Activated CD4-positive, alpha-beta T cell treated with anti-CD3 and anti-CD28 coated beads, Interleukin-2, Interleukin-6, amounts not matched to agents 100 ng/mL and 50 ng/mL, durations not matched to agents 16 hours and 8 hours (primary cell): ENCODE results near the gene AREL1.

Experiments
- DNase-seq: peaks from one replicate; pipeline ENCODE4 v3.0.0-alpha.2; 2020

The AREL1 gene

GRCh38 chr14:74658535-74659131, 54.2 kb downstream of the AREL1 start:
- no peak for DNase-seq

- no peak for DNase-seq
Observed at GRCh38 chr14:74656964-74657363, 55.9 kb downstream of the AREL1 start.

- no peak for DNase-seq
Observed at GRCh38 chr14:74655599-74656395, 57.1 kb downstream of the AREL1 start.

DNA sequence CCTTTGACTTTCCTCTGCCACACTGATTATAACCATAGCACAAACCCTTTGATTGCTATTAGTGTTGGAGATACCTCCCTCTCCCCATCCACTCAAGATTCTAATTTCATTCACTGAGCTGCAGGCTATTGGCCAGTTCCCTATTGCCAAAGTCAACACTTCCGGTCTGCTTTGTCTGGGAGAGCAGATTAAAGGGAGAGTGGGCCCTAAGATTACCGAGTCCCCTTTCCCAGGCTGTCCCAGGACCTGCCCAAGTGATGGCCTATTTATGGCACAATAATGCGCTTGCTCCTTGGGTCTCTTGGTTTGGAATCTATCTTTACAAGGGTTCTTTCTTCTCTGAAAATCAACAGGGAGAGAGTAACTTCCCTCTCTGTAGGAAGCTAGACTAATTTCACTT, 57.9 kb downstream of the AREL1 start:
- DNase-seq: no peak

DNA sequence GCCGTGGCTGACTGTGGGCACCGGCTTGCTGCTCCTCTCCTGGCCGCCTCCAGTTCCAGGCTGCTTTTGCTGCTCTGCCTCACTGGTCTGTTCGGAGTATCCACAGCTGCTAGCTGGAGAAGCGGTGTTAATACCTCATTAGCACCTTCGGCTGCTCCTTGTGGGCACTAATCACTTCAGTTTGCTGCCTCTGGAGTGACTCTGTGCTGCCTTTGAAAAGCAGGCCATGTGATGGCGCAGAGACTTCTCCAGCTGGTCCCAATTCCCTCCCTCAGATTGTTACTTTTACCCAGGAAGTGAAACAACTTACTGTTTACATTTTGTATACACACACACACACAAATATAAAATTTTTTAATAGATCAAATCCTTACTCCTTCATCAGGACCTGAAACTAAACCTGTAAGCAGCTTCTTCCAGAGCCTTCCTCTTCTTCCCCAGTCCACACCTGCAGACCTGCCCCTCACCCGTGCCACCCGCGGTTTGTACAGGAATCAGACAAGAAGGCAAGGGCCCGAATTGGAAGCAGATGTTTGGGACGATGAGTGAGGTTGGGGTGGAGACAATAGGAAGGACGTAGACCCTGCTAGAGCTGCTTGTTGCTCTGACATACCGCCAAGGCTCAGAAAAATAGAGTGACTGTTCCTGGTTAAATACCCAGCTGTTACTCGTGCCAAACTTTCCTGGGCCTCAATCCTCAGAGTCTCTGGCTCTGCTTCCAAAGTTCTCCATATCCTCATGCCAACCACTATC, 59.3 kb downstream of the AREL1 start:
- no peak for DNase-seq

DNA sequence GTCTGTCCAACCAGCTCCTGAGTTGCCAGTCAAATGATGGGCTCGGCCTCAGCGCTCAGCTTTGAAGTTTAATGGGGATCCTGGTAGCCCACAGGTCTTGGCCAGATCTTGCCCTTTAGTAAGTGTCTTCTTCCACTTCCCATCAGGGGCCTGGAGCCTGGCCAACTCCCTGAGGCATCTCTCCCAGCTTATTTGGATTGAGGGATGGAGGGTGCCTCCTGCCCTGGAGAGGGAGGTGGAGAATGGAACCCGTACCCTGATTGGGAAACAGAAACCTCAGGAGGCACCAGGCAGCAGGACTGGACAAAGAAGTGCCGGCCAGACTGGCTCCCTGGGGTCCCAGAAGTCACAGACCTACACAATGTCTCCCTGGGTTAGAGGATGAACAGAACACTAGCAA, 60.3 kb downstream of the AREL1 start:
- no peak for DNase-seq

- DNase-seq: no peak
Observed at GRCh38 chr14:74650927-74651686, 61.8 kb downstream of the AREL1 start.

GRCh38 chr14:74649673-74650072, 63.2 kb downstream of the AREL1 start:
- no peak for DNase-seq

DNA sequence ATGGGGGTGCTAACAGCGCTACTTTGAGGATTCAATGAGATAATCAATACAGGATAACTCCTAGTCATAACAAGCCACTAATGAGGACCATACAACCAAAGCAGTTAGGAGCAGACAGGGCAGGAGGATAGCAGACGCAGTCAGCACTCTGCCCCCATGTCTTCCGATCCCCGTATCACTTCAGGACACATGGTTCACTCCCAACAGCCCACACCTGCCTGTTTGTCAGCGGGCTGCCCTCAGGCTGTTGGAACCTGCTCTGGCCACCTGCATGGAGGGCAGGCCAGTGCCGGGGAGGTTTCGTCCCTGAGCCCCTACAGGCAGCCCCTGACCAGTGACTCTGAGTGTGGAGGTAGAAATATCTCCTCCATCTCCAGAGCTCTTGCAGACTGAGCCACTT, 63.7 kb downstream of the AREL1 start:
- DNase-seq: no peak

GRCh38 chr14:74648601-74649000, 64.3 kb downstream of the AREL1 start:
- no peak for DNase-seq

- no peak for DNase-seq
Observed at GRCh38 chr14:74647678-74648461, 65.0 kb downstream of the AREL1 start.

DNA sequence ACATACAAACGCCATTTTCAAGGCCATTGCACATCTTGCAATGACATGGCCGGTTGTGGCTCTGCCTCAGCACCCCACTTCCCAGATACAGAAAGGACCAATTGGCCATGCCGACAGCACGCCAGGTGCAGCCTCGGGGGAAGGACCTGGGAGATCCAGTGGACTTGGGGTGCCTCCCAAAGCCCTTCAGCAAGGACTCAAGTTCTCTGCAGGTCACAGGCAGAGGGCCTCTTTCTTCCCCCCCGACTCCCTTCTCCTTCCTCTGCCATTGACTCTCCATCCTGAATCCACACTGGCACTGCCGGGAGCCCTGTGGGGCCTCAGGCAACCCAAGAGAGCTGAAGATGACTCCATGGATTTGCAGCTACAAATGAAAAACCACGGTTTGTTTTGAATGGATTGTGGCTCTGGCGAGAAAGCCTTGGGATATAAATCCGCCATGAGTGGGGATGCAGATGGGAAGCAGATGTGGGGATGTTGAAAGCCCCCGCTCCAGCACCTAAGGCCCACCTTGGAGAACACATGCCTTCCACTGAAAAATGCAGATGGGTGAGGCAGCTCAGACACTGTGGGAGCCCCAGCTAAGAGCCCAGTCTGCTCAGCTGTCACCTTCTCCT, 65.7 kb downstream of the AREL1 start:
- no peak for DNase-seq

GRCh38 chr14:74645756-74646470, 67.0 kb downstream of the AREL1 start:
- no peak for DNase-seq

DNA sequence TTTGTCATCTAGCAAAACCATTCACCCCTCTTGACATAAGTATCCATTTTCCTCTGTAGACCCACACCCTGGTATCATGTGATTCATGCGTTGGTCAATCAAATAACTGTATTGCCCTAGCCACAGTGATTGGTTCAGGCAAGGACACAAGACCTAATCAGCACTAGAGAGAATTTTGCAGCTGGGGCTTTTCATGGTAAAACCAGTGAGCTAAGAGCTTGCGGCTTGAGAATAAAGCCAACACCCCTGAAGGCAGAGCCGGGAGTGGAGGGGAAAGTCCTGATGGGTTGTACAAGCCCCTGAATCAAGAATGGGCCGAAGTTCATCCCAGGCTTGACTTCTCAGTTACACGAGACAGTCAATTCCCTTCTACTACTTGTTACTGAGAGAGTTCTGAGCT, 67.6 kb downstream of the AREL1 start:
- no peak for DNase-seq

GRCh38 chr14:74641601-74642391, 71.1 kb downstream of the AREL1 start:
- no peak for DNase-seq

DNA sequence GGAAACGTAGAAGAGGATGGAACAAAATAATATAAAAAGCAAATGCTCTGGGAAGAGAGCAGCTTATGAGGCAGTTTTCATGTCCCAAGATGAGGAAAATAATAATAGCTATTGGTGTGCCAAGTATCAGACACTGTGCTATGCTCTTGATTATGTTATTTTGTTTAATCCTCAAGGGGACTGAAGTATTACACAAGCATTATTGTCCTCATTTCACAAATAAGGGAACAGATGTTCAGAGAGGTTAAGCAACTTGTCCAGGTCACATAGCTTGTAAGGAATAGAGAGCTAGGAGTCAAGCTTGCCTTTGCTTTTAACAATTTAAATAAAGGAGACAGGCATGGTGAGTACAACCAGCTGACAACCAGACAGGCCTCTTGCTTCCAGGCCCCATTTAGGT, 73.9 kb downstream of the AREL1 start:
- no peak for DNase-seq

DNA sequence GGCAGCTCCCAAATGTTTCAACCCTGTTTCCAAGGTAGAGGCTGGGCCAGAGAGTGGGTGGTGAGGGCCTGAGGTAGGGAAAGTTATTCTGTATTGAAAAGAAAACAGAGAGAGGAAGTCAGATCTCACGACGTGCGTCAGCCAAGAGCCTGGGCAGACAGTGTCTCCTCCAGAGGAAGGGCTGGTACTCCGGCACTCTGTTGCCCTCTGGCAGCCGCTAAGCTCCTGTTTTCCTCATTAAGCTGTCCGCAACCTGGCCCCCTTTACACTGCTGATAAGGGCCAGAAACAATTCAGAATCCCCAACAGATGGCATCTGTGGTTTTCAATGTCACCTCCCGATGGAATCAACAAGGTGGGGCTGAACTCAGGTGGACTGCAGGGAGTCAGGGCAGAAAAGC, 74.8 kb downstream of the AREL1 start:
- DNase-seq: no peak

DNA sequence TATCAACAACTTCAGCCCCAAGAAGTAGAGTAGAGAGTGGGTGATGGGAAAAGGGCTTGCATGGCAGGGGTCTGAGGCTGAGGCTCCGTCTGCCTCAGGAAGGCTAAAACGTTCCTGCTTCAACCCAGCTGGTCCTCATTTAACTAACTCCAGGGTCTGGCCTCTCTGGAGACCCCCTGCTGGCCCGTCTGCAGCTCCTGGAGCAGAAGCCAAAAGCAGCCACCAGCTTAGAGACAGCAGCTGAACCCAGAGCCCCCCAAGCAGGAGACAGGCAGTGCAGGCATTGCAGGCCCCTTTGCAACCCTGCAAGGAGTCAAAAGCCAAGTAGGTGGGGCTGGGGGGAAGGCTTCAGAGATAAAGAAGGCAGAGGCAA, 75.7 kb downstream of the AREL1 start:
- DNase-seq: no peak

DNA sequence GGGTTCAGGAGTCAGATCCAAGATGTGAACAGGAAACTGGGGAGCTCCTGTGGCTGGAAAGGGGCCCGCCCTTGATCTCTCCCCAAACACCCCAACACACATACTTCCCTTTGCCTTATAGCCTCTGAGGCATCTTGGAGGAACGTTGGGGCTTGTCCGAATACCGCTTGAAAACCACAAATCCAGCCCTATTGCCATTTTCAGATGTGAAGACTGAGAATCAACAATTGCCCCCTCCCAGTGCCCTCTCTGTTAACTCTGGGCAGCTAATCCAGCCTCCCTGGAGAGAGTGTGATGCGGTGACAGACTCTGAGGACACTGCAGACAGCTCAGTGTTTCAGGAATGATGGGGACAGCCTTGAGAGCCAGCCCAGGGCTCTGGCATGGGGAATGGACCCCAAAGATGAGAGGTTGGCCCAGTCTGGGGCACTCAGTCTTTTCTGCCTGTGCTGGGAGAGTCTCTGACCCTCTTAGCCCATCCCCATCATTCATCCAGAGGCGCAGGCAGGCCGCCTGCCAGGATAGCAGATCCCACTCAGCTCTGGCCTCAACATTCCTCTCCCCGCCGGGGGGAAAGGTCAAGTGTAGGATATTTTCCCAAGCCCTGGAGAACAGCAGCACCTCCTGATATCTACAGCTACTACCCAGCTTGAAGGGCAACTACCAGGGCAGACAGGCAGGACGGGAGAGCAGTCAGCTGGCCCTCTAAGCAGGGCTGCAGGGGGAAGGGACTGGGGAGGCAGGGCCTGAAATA, 76.3 kb downstream of the AREL1 start:
- DNase-seq: no peak

GRCh38 chr14:74635847-74636246, 77.0 kb downstream of the AREL1 start:
- no peak for DNase-seq
